GM21423 (cell line): ENCODE measurements around the gene TNFRSF19.

ENCODE experiments used
- ATAC-seq: cut with Tn5 transposase; IDR thresholded peaks from one replicate; pipeline ENCODE4 v1.9.1; 2021; ENCODE audit warnings: mild to moderate bottlenecking, moderate library complexity; ENCODE audit not compliant: unreplicated experiment

The TNFRSF19 gene

GRCh38 chr13:23714672-23715071 is 144.5 kb downstream of the TNFRSF19 start:
- no peak for ATAC-seq

GRCh38 chr13:23715092-23715761 is 145.0 kb downstream of the TNFRSF19 start:
- no peak for ATAC-seq

GRCh38 chr13:23715762-23716235 is 145.6 kb downstream of the TNFRSF19 start:
- no peak for ATAC-seq

- no peak for ATAC-seq
Measured at GRCh38 chr13:23716401-23716800, 146.2 kb downstream of the TNFRSF19 start.

- no peak for ATAC-seq
Measured at GRCh38 chr13:23718996-23719395, 148.8 kb downstream of the TNFRSF19 start.

- ATAC-seq, result no peak
Measured at GRCh38 chr13:23722726-23723453, 152.7 kb downstream of the TNFRSF19 start.

GRCh38 chr13:23723471-23723870 is 153.3 kb downstream of the TNFRSF19 start:
- ATAC-seq, result no peak

GRCh38 chr13:23724196-23724970 is 154.2 kb downstream of the TNFRSF19 start:
- no peak for ATAC-seq
